Thyroid gland (tissue), 4 donors: ENCODE results near the gene POU3F3. TPM values are rescaled to one million over a fixed set of nuclear protein-coding genes. Genes with fewer than 3 reads are reported as not detected.

Experiments
- DNase-seq, 2 donors: peaks; one replicate each; pipeline ENCODE4 v3.0.0-alpha.2; 2019
- H3K27ac ChIP-seq, 3 donors: fragments of 200-600 bp; sonication (generic); 1 replicate in 2 of 3; 2 replicates in 1 of 3; pipeline ENCODE4 v1.5.1; 2016 to 2019; ENCODE audit warnings: mild to moderate bottlenecking in 1 of 3, moderate library complexity in 1 of 3
- H3K27me3 ChIP-seq: fragments of 200-600 bp; sonication (generic); one replicate; pipeline ENCODE4 v1.5.1; 2019
- H3K36me3 ChIP-seq, 2 donors: fragments of 200-600 bp; sonication (generic); one replicate each; pipeline ENCODE4 v1.5.1; 2016 to 2019
- H3K4me1 ChIP-seq, 2 donors: fragments of 200-600 bp; sonication (generic); one replicate each; pipeline ENCODE4 v1.5.1; 2017 to 2019
- H3K4me3 ChIP-seq, 3 donors: fragments of 200-600 bp; sonication (generic); replicated peaks in 1 of 3; 1 replicate in 2 of 3; 2 replicates in 1 of 3; pipeline ENCODE4 v1.5.1; 2016; ENCODE audit warnings: mild to moderate bottlenecking in 1 of 3
- H3K9me3 ChIP-seq: fragments of 200-600 bp; sonication (generic); one replicate; pipeline ENCODE4 v1.5.1; 2017
- POLR2A ChIP-seq, 2 donors: fragments of 450-650 bp; IDR thresholded peaks; one replicate each; pipeline ENCODE4 v1.6.1; 2017; ENCODE audit warnings: antibody characterized with exemption in 2 of 2, mild to moderate bottlenecking in 2 of 2, moderate library complexity in 1 of 2
- WGBS, 2 donors: methylation state at CpG; one replicate each; pipeline ENCODE4 v1.1.5; 2017; 5-methylcytosine and 5-hydroxymethylcytosine counted together
- intact Hi-C: fragments of 100-400 bp; cut with DNase I; formaldehyde crosslinking; loops from one replicate; pipeline ENCODE4 v1.15.1; 2023
- total RNA-seq, 4 donors: library from RNA; depleted of rRNA; stranded (reverse); fragments of >200 nt; gene quantifications; one replicate each; pipeline ENCODE4 v1.2.3, GENCODE V29; 2016
- TF ChIP-seq, protein P1 (sequence below), 6 experiments: fragments of 200-600 bp in 3 of 6; fragments of 450-650 bp in 3 of 6; sonication (generic) in 3 of 6; IDR thresholded peaks; one replicate each; pipeline ENCODE4 v1.5.1; 2016 to 2019; ENCODE audit warnings: antibody characterized with exemption in 6 of 6, mild to moderate bottlenecking in 2 of 6, inconsistent platforms in 1 of 6, moderate library complexity in 1 of 6

Gene POU3F3
- total RNA-seq, 4 donors from 2014 or later: 0.22 TPM; not detected in 3

DNA sequence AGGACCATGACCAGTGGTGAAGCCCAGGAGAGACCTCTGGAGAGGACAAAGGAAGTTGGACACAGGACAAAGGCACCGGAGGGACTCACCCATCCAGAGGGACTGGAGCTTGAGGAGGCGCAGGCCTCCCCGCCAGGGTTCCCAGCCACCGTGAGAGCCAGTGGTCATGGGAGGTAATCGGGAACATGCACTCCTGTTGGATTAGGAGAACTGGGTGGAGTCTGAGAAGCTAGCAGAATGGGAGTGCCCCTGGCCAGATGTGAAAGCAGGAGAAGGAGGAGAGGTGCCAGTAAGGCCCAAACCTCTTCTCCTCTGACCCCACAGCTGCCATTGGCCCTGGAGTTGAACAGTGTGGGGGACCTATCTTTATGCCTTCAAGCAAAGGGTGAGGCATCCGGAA, 20.3 kb downstream of the POU3F3 start:
- Histone ChIP-seq H3K4me3 (no peak overlapping the region), H3K9me3 (no peaks in the 10 kb centered on the region), H3K4me1 (peaks cover 8 to 16% of the 10 kb centered on the region in 2 donors), H3K36me3 (no peaks in the 10 kb centered on the region), H3K27ac (no peak overlapping the region), H3K27me3 (peaks cover 23% of the 10 kb centered on the region)
- TF ChIP-seq, protein P1, sequence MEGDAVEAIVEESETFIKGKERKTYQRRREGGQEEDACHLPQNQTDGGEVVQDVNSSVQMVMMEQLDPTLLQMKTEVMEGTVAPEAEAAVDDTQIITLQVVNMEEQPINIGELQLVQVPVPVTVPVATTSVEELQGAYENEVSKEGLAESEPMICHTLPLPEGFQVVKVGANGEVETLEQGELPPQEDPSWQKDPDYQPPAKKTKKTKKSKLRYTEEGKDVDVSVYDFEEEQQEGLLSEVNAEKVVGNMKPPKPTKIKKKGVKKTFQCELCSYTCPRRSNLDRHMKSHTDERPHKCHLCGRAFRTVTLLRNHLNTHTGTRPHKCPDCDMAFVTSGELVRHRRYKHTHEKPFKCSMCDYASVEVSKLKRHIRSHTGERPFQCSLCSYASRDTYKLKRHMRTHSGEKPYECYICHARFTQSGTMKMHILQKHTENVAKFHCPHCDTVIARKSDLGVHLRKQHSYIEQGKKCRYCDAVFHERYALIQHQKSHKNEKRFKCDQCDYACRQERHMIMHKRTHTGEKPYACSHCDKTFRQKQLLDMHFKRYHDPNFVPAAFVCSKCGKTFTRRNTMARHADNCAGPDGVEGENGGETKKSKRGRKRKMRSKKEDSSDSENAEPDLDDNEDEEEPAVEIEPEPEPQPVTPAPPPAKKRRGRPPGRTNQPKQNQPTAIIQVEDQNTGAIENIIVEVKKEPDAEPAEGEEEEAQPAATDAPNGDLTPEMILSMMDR (IDR thresholded peaks at IDR 0.05): no peak
- no peak for TF ChIP-seq POLR2A (IDR thresholded peaks at IDR 0.05)
- DNase-seq: no peak
- 74 to 90% methylated on average over 6 of the region's 6 CpGs for WGBS, 2 donors
- intact Hi-C loops: no loop called here

DNA sequence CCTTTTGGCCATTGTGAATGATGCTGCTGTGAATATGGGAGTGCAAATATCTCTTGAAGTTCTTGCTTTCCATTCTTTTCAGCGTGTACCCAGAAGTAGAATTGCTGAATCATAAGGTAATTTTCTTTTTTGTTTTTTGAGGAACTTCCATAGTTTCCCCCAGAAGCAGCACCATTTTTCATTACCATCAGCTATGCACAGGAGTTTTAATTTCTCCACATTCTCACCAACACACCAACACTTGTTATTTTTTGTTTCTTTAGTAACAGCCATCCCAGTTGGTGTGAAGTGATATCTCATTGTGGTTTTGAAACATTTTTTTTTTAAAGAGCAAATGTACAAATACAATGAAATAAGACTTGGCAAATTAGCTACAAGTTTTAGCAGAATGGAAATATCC, 21.3 kb downstream of the POU3F3 start:
- Histone ChIP-seq H3K4me3 (no peak overlapping the region), H3K27me3 (peaks cover 29% of the 10 kb centered on the region), H3K9me3 (no peaks in the 10 kb centered on the region), H3K36me3 (no peaks in the 10 kb centered on the region), H3K27ac (no peak overlapping the region), H3K4me1 (peaks cover 8 to 16% of the 10 kb centered on the region in 2 donors)
- TF ChIP-seq, protein P1 (IDR thresholded peaks at IDR 0.05): no peak
- no peak for TF ChIP-seq POLR2A (IDR thresholded peaks at IDR 0.05)
- DNase-seq: no peak
- WGBS, 2 donors: 68 to 79% methylated on average over 1 of the region's 1 CpG
- intact Hi-C loops: no loop called here

DNA sequence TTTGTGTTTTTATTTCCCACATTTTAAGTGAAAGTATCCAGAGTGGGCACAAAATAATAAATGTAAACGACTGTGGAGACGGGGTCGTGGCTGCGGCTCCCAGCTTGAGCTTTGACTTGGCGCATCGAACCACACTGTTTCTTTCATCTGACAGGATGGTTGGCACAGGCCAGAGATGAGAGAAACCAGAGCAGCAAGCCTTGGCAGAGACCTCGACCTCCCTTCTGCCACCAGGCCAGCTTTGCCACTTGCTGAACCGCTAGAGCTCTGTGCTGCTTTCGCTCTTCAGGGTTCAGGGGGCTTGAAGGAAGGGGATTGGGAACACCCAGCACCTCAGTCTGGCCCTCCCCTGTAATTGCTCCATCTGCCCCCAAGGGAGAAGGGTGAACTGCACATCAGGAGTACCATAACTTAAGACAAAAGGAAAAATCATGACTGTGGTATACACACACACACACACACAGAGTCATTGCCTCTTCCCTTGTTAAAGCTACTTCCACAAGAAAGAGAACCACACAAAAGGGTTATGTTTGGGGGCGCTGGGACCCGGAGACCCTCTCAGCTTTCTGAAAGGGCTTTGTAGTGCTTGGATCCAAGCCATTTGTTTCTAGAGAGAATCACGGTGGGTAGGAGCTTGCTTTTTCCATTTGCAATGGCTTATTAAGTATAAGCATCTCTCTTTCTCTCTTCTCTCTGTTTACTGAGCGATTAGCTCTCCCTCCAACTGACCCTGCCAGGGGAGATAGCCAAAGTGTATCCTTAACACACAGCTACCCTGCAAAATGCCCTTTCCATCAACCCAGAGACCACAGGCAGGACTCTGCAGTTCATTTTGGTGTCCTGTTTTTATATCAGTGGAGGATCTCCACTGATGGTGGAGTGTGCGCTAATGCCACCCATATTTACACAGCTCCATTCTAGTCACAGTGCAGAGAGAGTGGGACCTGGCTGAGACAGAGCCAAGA, 23.0 kb downstream of the POU3F3 start:
- WGBS, 2 donors: 75 to 77% methylated on average over 13 to 14 of the region's 14 CpGs
- Histone ChIP-seq H3K27me3 (peaks cover 14% of the 10 kb centered on the region), H3K27ac (no peak overlapping the region), H3K4me3 (no peak overlapping the region), H3K4me1 (peaks cover 7 to 15% of the 10 kb centered on the region in 2 donors), H3K36me3 (no peaks in the 10 kb centered on the region), H3K9me3 (no peaks in the 10 kb centered on the region)
- intact Hi-C loops: no loop called here
- no peak for DNase-seq
- TF ChIP-seq, protein P1 (IDR thresholded peaks at IDR 0.05): no peak
- TF ChIP-seq POLR2A (IDR thresholded peaks at IDR 0.05): no peak

DNA sequence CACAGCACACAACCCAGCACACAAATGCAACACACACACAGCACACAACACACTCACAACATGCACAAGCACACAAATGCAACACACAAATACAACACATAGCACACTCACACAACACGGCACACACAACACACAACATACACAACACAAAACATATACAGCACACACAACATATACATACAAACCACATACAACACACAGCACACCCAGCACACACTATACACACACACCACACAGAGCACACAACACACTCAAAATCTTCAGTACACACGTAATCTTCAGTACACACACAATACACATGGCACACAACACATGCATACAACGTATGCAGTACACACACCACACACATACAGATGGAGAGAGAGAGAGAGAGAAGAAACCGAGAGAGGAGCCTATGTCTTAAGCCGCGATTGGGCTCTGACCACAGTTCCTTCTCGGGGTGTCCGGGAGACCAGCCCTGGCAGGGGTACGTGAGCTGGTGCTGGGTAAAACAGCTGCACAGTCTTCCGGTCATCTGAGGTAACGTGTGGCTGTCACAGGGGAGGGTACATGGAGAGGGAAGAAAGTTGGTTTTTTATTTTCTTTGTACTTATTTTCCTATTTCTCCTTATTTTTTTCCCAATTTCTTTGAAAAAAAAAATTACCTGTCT, 25.1 kb downstream of the POU3F3 start:
- no peak overlapping the region for H3K4me3 ChIP-seq
- WGBS, 2 donors: 86 to 91% methylated on average over 11 of the region's 11 CpGs
- H3K36me3 ChIP-seq: no peaks in the 10 kb centered on the region
- no peak for DNase-seq
- H3K9me3 ChIP-seq: no peaks in the 10 kb centered on the region
- intact Hi-C loops: no loop called here
- TF ChIP-seq, protein P1 (IDR thresholded peaks at IDR 0.05): no peak
- no peak for TF ChIP-seq POLR2A (IDR thresholded peaks at IDR 0.05)
- H3K27me3 ChIP-seq: peaks cover 6% of the 10 kb centered on the region
- no peaks in the 10 kb centered on the region for H3K4me1 ChIP-seq
- no peak overlapping the region for H3K27ac ChIP-seq

DNA sequence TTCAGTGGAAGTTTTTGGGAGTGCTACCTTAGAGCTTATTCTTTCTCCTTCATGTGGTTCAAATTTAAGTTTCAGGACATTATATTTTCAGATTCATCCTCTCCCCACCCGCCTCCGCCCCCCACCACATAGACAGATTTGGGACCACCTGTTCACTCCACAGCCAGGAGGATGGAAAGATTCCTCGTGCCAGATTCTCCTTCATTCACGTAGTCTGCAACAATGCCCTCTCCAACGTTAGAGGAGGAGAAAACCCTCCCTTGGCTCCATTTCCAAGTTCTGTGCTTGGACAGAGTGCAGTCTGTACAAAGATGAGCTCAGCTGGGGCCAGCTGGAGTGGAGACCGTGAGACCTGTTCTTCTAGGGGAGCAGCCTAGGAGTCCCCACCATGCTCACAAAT, 26.2 kb downstream of the POU3F3 start:
- H3K4me1 ChIP-seq: no peaks in the 10 kb centered on the region
- no peaks in the 10 kb centered on the region for H3K36me3 ChIP-seq
- no peak overlapping the region for H3K4me3 ChIP-seq
- no peak overlapping the region for H3K27ac ChIP-seq
- no peak for DNase-seq
- peaks cover 6% of the 10 kb centered on the region for H3K27me3 ChIP-seq
- intact Hi-C loops: no loop called here
- no peaks in the 10 kb centered on the region for H3K9me3 ChIP-seq
- TF ChIP-seq POLR2A (IDR thresholded peaks at IDR 0.05): no peak
- TF ChIP-seq, protein P1 (IDR thresholded peaks at IDR 0.05): no peak
- WGBS, 2 donors: 57 to 68% methylated on average over 6 of the region's 6 CpGs
